Mesenchymal stem cell (in vitro differentiated cells and primary cell): Measurements from ENCODE around the gene FBRSL1.

Experiments used
- DNase-seq: peaks from one replicate; pipeline ENCODE4 v3.0.0-alpha.2; 2013
- H2AFZ ChIP-seq: one replicate; pipeline ENCODE4 v1.6.1; 2013; ENCODE audit warnings: low read depth, mild to moderate bottlenecking, control low read depth, inconsistent platforms, low read length, moderate library complexity
- H2AK5ac ChIP-seq: 2 replicates; pipeline ENCODE4 v1.6.1; 2013; ENCODE audit warnings: low read length, moderate library complexity, mild to moderate bottlenecking, inconsistent platforms; ENCODE audit not compliant: severe bottlenecking
- H2BK120ac ChIP-seq: one replicate; pipeline ENCODE4 v1.6.1; 2013; ENCODE audit warnings: low read depth, mild to moderate bottlenecking, inconsistent platforms, low read length, moderate library complexity
- H2BK12ac ChIP-seq, 2 experiments: one replicate each; pipeline ENCODE4 v1.6.1; 2013; ENCODE audit warnings: inconsistent platforms in 2 of 2, low read length in 2 of 2, mild to moderate bottlenecking in 2 of 2, moderate library complexity in 2 of 2, control low read depth in 1 of 2
- H2BK15ac ChIP-seq: one replicate; pipeline ENCODE4 v1.6.1; 2013; ENCODE audit warnings: mild to moderate bottlenecking, low read depth, inconsistent platforms; ENCODE audit not compliant: poor library complexity, severe bottlenecking
- H2BK5ac ChIP-seq: 2 replicates; pipeline ENCODE4 v1.6.1; 2013; ENCODE audit warnings: low read depth, mild to moderate bottlenecking, low read length, control low read depth, inconsistent platforms; ENCODE audit not compliant: poor library complexity, severe bottlenecking
- H3K14ac ChIP-seq, 2 experiments: one replicate each; pipeline ENCODE4 v1.6.1; 2013; ENCODE audit warnings: inconsistent platforms in 2 of 2, low read length in 2 of 2, control low read depth in 1 of 2, mild to moderate bottlenecking in 1 of 2, moderate library complexity in 1 of 2
- H3K18ac ChIP-seq, 2 experiments: one replicate each; pipeline ENCODE4 v1.6.1; 2013; ENCODE audit warnings: inconsistent platforms in 2 of 2, low read length in 2 of 2, control low read depth in 1 of 2, low read depth in 1 of 2, mild to moderate bottlenecking in 1 of 2
- H3K23ac ChIP-seq, 2 experiments: one replicate each; pipeline ENCODE4 v1.6.1; 2013; ENCODE audit warnings: inconsistent platforms in 2 of 2, low read length in 2 of 2, mild to moderate bottlenecking in 2 of 2, moderate library complexity in 2 of 2, control low read depth in 1 of 2
- H3K27ac ChIP-seq: 2 replicates; pipeline ENCODE4 v1.5.1; 2013; ENCODE audit warnings: mild to moderate bottlenecking, moderate library complexity, low read length, control low read depth, inconsistent platforms; ENCODE audit not compliant: poor library complexity, severe bottlenecking
- H3K27me3 ChIP-seq, 2 experiments: 2 replicates each; pipeline versions ENCODE4 v1.6.1 to v1.7.0; 2013; ENCODE audit warnings: low read length in 2 of 2, mild to moderate bottlenecking in 2 of 2, moderate library complexity in 2 of 2, control low read depth in 1 of 2, inconsistent platforms in 1 of 2; ENCODE audit not compliant: control insufficient read depth in 1 of 2, insufficient read depth in 1 of 2
- H3K36me3 ChIP-seq, 2 experiments: 2 replicates each; pipeline versions ENCODE4 v1.6.1 to v1.7.0; 2013; ENCODE audit warnings: low read length in 2 of 2, control low read depth in 1 of 2, inconsistent platforms in 1 of 2, low read depth in 1 of 2, mild to moderate bottlenecking in 1 of 2; ENCODE audit not compliant: insufficient read depth in 2 of 2, control insufficient read depth in 1 of 2
- H3K4ac ChIP-seq, 2 experiments: one replicate each; pipeline ENCODE4 v1.6.1; 2013; ENCODE audit warnings: inconsistent platforms in 2 of 2, low read length in 2 of 2, mild to moderate bottlenecking in 2 of 2, moderate library complexity in 2 of 2, control low read depth in 1 of 2, low read depth in 1 of 2
- H3K4me1 ChIP-seq: 2 replicates; pipeline ENCODE4 v1.6.1; 2013; ENCODE audit warnings: low read depth, low read length, control low read depth; ENCODE audit not compliant: control insufficient read depth, insufficient read depth
- H3K4me2 ChIP-seq: 2 replicates; pipeline ENCODE4 v1.6.1; 2013; ENCODE audit warnings: low read length, mild to moderate bottlenecking, inconsistent platforms; ENCODE audit not compliant: poor library complexity, severe bottlenecking
- H3K4me3 ChIP-seq, 2 experiments: 2 replicates each; pipeline versions ENCODE4 v1.5.1 to v1.7.0; 2013; ENCODE audit warnings: low read length in 2 of 2, mild to moderate bottlenecking in 2 of 2, control low read depth in 1 of 2, low read depth in 1 of 2; ENCODE audit not compliant: insufficient read depth in 1 of 2
- H3K79me1 ChIP-seq: replicated peaks from 2 replicates; pipeline ENCODE4 v1.6.1; 2013; ENCODE audit warnings: mild to moderate bottlenecking, control low read depth, low read length, inconsistent platforms; ENCODE audit not compliant: poor library complexity, severe bottlenecking
- H3K9ac ChIP-seq: 2 replicates; pipeline ENCODE4 v1.7.0; 2013; ENCODE audit warnings: mild to moderate bottlenecking, low read length, moderate library complexity
- H3K9me3 ChIP-seq: 2 replicates; pipeline ENCODE4 v1.7.0; 2013; ENCODE audit warnings: mild to moderate bottlenecking, low read length; ENCODE audit not compliant: control insufficient read depth
- H4K8ac ChIP-seq: one replicate; pipeline ENCODE4 v1.6.1; 2013; ENCODE audit warnings: inconsistent platforms, mild to moderate bottlenecking, low read length, moderate library complexity
- H4K91ac ChIP-seq: one replicate; pipeline ENCODE4 v1.6.1; 2013; ENCODE audit warnings: mild to moderate bottlenecking, low read length, inconsistent platforms
- WGBS: methylation state at CpG from one replicate; pipeline ENCODE4 v1.1.7; 2013; ENCODE audit warnings: mixed read lengths; 5-methylcytosine and 5-hydroxymethylcytosine counted together

FBRSL1 gene

DNA sequence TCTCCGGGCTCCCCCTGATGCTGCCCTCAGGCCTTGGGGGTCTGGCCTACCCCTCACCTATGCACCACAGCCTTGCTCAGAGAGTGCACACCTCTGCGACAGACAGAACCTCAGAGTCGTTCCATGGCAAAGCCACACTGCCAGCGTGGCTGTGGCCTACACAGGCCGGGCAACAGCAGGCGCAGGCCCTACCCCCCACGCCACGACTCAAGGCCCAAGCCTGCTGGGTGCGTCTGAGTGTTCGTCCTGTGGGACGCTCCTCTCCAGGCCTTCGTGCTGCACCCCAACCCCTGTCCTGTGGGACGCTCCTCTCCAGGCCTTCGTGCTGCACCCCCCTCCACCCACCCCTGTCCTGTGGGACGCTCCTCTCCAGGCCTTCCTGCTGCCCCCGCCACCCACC, 66.3 kb downstream of the FBRSL1 start:
- Histone ChIP-seq H3K4me1 (peaks cover 24% of the 10 kb centered on the region), H4K91ac (peak overlapping the region; percentile 11), H3K4ac (no peak overlapping the region), H2BK120ac (no peak overlapping the region), H4K8ac (no peak overlapping the region), H3K27ac (no peak overlapping the region), H2BK15ac (no peak overlapping the region), H3K4me2 (no peak overlapping the region), H3K18ac (no peak overlapping the region), H3K36me3 (peaks cover 0 to 36% of the 10 kb centered on the region in 2 experiments), H2BK5ac (no peak overlapping the region), H3K79me1 (peaks cover 6% of the 10 kb centered on the region), H3K27me3 (peaks cover 0 to 7% of the 10 kb centered on the region in 2 experiments), H3K23ac (no peak overlapping the region), H2AFZ (no peak overlapping the region), H2BK12ac (no peak overlapping the region), H3K9ac (no peak overlapping the region), H3K9me3 (no peaks in the 10 kb centered on the region), H2AK5ac (no peak overlapping the region), H3K4me3 (no peak overlapping the region), H3K14ac (no peak overlapping the region)
- no peak for DNase-seq
- WGBS, result 94% methylated on average over 14 of the region's 16 CpGs

DNA sequence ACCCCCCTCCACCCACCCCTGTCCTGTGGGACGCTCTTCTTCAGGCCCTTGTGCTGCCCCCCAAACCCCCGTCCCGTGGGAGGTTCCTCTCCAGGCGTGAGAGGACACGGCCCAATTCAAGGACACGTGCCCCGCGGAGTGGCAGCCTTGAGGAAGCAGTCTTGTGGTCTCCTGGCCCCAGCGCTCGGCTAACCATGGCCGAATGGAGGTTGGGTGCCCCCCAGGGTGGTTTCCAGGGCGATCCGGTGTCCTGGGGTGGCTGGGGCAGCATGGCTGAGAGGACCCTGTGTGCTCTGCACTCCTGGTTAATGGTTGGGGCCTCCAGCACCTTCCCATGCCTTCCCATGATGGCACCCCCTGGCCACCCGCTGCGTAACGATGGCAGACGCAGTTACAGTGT, 66.8 kb downstream of the FBRSL1 start:
- H3K27me3 ChIP-seq, result peaks cover 0 to 7% of the 10 kb centered on the region in 2 experiments

DNA sequence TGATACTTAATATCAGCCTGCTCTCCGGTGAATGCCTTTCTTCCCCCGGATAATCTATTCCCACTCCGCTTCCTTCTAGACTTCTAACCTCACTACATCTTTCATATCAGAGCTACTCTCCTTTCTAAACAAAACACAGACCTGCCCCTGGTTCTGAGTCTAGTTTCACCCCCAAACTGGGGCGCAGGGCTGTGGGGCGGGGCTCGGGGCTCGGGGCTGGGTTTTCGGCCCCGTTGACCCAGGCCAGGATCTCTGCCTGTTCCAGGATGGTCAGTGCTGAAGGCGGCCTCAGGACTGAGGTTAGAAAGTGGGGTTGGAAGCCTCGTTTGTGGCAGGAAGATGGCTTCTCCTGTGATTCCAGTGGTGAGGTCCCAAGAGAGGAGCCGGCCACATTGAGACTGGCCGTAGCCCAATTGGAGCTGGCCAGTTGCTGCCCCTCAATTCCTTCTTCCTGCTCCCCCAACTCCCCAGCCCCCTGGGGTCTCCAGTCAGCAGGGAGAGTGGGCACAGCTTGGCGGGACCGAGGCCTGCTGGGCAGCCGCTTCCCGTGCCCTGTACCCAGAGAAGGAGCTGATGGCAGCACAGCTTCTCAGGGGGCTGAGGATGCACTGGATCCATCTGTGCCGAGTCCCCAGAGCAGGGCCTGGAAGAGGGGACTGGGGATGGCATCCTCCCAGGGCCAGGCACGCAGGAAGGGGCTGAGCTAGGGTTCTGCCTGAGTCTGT, 67.5 kb downstream of the FBRSL1 start:
- Histone ChIP-seq H3K4me2 (no peak overlapping the region), H2BK120ac (no peak overlapping the region), H4K8ac (no peak overlapping the region), H3K18ac (no peak overlapping the region), H3K23ac (no peak overlapping the region), H3K27me3 (peaks cover 0 to 7% of the 10 kb centered on the region in 2 experiments), H3K79me1 (peaks cover 15% of the 10 kb centered on the region), H2BK15ac (no peak overlapping the region), H2BK12ac (no peak overlapping the region), H2AFZ (no peak overlapping the region), H3K14ac (no peak overlapping the region), H3K4ac (no peak overlapping the region), H4K91ac (no peak overlapping the region), H3K27ac (no peak overlapping the region), H2AK5ac (no peak overlapping the region), H3K4me1 (peaks cover 32% of the 10 kb centered on the region), H3K9ac (no peak overlapping the region), H2BK5ac (no peak overlapping the region), H3K36me3 (peaks cover 0 to 25% of the 10 kb centered on the region in 2 experiments), H3K4me3 (no peak overlapping the region), H3K9me3 (no peaks in the 10 kb centered on the region)
- DNase-seq, result no peak
- whole genome bisulfite sequencing, result 94% methylated on average over 18 of the region's 19 CpGs

More for the DNA sequence above, 66.8 kb downstream of the FBRSL1 start:
- Histone ChIP-seq H4K91ac (peak overlapping the region; percentile 40), H2BK5ac (no peak overlapping the region), H3K79me1 (peaks cover 11% of the 10 kb centered on the region), H4K8ac (no peak overlapping the region), H3K27ac (no peak overlapping the region), H3K4me3 (no peak overlapping the region), H3K36me3 (peaks cover 0 to 30% of the 10 kb centered on the region in 2 experiments), H3K9me3 (no peaks in the 10 kb centered on the region), H2AK5ac (no peak overlapping the region), H3K4ac (no peak overlapping the region), H3K4me1 (peaks cover 30% of the 10 kb centered on the region), H2BK12ac (no peak overlapping the region), H2BK120ac (no peak overlapping the region), H3K18ac (no peak overlapping the region), H3K4me2 (no peak overlapping the region), H3K23ac (no peak overlapping the region), H3K9ac (no peak overlapping the region), H2AFZ (no peak overlapping the region), H2BK15ac (no peak overlapping the region), H3K14ac (no peak overlapping the region)
- 96% methylated on average over 17 of the region's 17 CpGs for WGBS
- DNase-seq, result no peak

DNA sequence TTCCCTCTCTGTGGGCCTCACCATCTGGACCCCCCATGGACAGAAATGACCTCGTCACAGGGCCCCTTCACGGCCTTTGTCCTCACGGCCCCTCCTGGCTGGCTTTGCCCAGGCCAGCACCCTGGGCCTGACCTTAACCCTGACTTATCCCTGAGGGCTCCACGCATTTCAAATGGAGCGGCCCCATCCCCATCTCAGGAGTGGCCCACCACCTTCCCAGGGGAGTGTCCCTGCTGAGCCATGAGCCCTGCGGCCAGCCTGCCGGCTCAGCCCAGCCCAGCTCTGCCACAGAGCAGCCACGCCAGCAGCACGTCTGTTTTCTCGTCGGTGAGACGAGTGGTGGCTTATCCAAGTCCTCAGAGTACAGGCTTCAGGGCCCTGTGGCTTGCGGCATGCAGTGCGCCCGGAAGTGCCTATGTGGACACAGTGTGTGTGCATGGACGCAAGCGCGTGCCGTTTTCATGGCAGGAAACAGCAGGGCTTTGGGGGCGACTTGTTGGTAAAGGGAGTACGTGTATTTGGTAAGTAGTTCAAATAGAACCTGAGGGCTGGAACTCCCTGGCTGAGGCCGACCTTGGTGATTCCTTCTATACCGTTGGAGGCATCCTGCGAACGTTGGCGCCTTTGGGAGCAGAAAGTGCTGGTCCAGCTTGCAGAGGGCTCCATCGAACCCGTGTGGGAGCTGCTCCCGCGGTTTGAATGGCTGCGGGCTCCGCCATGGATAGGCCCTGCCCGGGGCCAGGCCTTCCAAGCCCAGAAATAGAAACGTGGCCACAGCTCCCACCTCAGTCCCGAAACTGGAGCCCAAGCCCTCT, 68.3 kb downstream of the FBRSL1 start:
- 89% methylated on average over 35 of the region's 35 CpGs for WGBS
- Histone ChIP-seq H3K4me1 (peaks cover 32% of the 10 kb centered on the region), H2AK5ac (no peak overlapping the region), H3K79me1 (peaks cover 16% of the 10 kb centered on the region), H3K23ac (no peak overlapping the region), H3K4me3 (no peak overlapping the region), H2AFZ (no peak overlapping the region), H3K4ac (no peak overlapping the region), H3K4me2 (no peak overlapping the region), H4K8ac (no peak overlapping the region), H3K9ac (no peak overlapping the region), H3K27me3 (peaks cover 0 to 7% of the 10 kb centered on the region in 2 experiments), H2BK12ac (no peak overlapping the region), H3K9me3 (no peaks in the 10 kb centered on the region), H2BK15ac (no peak overlapping the region), H3K36me3 (peaks cover 0 to 19% of the 10 kb centered on the region in 2 experiments), H2BK120ac (no peak overlapping the region), H3K27ac (no peak overlapping the region), H3K14ac (no peak overlapping the region), H3K18ac (no peak overlapping the region), H4K91ac (no peak overlapping the region), H2BK5ac (no peak overlapping the region)
- no peak for DNase-seq
